Measurements from ENCODE around the gene STXBP4.

- TF ChIP-seq CTCF (optimal IDR thresholded peaks at IDR 0.05 in 1 of 3, IDR thresholded peaks at IDR 0.05 in 1 of 3, conservative IDR thresholded peaks at IDR 0.05 in 1 of 3; ENCODE audit: extremely low read depth in 1 of 3, insufficient read depth in 2 of 3, low read length in 3 of 3) = no peak
- TF ChIP-seq EZH2 (IDR thresholded peaks at IDR 0.05; ENCODE audit: low read length) = no peak
Measured at GRCh38 chr17:54985476-54985875, 16.9 kb downstream of the STXBP4 start.
